Midbrain (tissue), 1 donor: ENCODE results near the gene GFRA1.
"Not testable (repeated sequence)": the region's sequence is repeated elsewhere in the genome, so short reads cannot be mapped to it uniquely, and the experiment has no call there.

Source experiments
- DNase-seq: peaks from one replicate; lab custom pipeline; 2025; lab: John Stamatoyannopoulos, UW

Gene GFRA1

DNA sequence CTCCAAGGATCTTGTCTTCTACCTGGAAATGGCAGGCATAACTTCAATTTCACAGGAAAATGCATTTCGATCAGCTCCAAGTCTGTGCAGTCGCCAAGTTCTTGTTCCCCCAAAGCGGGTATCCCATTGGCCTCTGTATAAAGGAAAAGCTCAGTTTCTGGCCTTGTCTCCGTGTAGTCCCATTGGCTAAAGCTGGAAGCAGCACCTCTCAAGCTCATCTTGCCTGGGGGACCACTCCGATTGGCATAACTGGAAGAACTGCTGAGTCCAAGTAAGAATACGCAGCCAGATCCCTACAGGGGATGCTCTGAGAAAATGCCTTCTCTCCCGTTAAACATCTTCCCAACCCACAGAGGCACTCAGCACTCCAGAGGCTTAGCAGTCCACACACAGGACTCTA, 205.2 kb downstream of the GFRA1 start:
- no peak for DNase-seq

- no peak for DNase-seq
These were observed 209.9 kb downstream of the GFRA1 start for GRCh38 chr10:116063107-116063506.

GRCh38 chr10:116060864-116061263, 212.1 kb downstream of the GFRA1 start:
- no peak for DNase-seq

GRCh38 chr10:116059320-116059719, 213.7 kb downstream of the GFRA1 start:
- no peak for DNase-seq

GRCh38 chr10:116056445-116057293, 216.3 kb downstream of the GFRA1 start:
- DNase-seq: no peak

DNA sequence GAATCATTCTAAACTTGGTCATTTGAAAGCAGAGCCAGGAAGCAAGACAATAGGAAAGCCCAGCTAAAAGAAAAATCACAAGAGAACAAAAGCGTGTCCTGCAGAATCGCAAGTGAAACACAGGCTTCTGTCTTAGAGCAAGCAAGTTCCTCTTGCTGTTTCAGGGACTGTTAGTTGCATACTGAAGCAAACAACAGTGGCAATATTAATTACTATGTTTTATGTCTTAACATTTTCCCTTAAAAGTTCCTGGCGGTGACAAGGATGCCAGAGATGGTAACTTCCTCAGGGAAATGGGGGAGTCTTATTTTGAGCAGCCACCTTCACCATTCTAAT, 217.1 kb downstream of the GFRA1 start:
- DNase-seq: no peak

- no peak for DNase-seq
These were observed 217.6 kb downstream of the GFRA1 start for GRCh38 chr10:116055252-116055916.

DNA sequence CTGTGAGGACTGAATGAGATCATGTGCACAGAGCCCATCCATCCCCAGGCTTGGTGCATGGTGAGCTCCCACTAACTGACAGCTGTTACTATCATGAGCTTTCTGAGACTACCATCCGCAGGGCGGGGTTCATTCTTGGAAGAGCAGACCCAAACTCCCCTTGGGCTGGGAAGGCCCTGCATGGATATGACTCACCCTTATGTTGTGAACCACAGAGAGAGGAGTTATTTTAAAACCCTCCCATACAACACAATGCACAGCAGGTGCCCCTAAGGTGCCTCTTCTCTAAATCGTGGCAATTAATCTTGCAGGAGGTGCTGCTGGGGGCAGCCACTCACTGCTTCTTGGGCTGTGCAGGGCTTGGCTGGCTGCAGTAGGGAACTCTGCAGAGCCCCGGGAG, 219.1 kb downstream of the GFRA1 start:
- no peak for DNase-seq

GRCh38 chr10:116053009-116053730, 219.8 kb downstream of the GFRA1 start:
- not testable (repeated sequence) for DNase-seq

DNA sequence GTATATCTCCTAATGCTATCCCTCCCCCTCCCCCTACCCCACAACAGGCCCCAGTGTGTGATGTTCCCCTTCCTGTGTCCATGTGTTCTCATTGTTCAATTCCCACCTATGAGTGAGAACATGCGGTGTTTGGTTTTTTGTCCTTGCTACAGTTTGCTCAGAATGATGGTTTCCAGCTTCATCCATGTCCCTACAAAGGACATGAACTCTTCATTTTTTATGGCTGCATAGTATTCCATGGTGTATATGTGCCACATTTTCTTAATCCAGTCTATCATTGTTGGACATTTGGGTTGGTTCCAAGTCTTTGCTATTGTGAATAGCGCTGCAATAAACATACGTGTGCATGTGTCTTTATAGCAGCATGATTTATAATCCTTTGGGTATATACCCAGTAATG, 220.5 kb downstream of the GFRA1 start:
- not testable (repeated sequence) for DNase-seq

- no peak for DNase-seq
These were observed 223.1 kb downstream of the GFRA1 start for GRCh38 chr10:116049974-116050304.

DNA sequence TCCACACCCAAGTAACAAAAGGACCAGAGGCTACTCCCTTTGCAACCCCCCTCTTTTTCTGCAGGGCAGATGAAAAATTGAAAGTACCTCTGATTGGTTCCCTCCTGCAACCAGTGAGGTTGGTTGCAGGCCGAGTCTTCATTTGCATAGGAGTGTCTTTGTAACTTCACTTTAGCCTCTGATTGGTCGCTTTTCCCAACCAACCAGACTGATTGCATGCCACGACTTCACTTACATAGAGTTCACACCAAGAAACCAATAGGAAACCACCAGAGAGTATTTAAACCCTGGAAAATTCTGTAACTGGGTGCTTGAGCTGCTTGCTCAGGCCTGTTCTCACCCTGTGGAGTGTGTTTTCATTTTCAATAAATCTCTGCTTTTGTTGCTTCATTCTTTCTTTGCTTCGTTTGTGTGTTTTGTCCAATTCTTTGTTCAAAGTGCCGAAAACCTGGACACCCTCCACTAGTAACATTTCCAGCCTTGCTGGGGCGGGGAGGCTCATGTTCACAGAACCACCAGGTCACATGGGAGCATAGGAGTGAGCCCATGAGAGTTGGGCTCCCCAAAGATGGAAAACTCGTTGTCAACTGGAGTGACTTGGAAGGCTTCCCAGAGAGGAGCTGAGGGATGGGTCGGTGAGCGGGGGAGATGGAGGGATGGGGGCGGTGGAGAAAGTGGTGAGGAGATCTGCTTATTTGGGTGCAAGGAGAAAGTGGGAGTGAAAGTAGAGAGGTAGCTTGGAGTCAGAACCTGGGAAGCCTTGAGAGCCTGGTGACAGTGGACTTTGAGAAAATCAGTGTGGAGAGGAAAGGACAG, 223.6 kb downstream of the GFRA1 start:
- DNase-seq: no peak

DNA sequence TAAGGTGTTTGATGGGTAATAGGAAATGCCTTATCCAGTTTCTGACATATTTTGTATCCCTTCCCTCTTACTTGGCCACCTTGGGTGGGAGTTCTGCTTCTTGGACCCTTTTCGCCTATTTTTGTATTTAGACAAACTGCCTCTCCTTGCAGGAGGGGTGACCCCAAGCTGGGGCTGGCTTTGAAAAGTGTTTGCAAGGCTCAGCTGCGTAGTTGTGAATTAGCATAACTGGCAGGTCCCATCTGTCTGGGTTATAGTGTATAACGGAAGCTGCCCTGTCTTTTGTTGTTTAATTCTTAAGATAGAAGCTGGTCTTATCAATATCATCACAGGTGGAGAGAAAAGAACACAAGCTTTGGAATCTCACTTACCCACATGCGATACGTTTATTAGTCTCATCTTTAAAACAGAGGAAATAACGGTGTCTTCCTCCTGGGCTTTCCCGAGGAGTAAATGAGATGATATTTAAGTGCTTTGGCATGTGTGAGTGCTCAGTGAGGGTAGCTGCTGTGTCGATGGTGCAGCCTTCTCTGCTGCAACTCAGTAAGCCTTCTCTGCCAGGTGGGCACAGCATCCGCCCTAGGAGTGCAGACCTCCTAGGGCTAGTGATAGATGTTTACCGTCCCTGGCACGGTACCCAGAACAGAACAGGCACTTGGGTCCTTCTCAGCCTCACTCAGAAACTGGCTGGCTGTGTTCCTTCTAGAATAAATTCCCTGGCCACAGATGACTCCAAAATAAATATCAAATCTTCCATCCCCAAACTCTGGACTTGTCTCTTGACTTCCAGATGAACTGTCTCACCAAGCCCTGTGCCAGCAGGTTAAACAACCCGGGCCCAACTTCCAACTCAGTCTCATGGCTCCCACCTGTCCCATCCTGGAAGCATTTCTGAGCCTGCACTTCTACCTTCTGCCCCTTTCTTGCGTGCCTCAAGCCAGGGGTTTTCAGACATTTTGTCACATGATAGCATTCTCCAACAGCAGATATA, 227.3 kb downstream of the GFRA1 start:
- no peak for DNase-seq

DNA sequence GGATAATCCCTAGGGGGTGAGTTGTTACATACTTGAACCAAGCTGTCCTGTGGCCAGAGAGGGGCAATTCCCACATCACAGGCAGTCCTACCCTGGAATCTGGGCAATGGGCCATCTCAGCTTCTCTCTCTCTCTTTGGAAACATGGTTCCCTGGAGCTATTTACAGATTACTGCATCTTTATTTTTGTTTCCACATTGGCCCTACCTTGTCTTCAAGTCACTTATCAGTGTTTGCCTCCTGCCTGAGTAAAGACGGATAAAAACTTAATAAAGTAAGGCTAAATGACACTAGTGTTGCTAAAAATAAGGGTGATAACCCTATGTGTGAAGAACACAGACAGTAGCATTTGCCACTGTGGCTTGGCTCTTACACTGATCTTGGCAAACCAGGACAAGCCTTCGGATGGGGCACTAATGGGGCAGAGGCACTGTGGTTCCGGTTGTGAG, 228.2 kb downstream of the GFRA1 start:
- DNase-seq: no peak

GRCh38 chr10:116043861-116044260, 229.1 kb downstream of the GFRA1 start:
- DNase-seq: no peak

DNA sequence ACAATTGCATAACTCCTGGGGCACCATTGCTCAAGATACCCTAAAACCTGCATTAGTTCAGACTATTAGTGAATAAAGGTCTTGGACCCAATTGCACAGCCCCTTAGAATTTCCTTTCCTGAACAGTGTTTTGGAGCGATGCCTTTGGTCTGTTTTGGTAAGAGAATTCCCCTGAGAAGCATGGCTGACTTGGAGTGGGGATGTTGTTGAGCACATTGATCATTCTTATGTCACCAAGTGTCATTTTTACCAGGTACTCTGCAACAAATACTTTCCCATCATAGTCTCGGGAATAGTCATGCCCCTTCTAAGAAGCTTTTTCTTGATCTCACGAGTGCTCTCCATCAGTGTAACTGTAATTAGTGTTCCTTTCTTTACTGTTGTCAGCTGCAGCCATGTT, 229.7 kb downstream of the GFRA1 start:
- no peak for DNase-seq

DNA sequence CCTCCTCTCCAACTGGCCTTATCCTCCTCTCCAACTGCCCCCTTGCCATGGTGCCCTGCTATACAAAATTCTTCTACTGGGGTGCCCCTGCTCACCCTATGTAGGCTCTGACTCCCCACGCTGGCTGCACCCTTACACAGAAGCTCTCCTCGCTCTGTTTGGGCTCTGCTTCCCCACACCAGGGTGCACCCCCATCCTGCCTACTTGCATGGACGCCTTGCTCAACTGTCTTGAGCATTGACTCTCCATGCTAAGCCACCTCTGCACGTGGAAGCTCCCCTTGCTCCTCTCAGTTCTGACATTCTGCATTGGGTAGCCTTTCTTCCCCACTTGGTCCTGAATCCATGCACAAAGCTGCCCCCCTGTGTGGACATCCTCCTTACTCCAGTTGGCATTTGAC, 231.1 kb downstream of the GFRA1 start:
- DNase-seq: no peak

DNA sequence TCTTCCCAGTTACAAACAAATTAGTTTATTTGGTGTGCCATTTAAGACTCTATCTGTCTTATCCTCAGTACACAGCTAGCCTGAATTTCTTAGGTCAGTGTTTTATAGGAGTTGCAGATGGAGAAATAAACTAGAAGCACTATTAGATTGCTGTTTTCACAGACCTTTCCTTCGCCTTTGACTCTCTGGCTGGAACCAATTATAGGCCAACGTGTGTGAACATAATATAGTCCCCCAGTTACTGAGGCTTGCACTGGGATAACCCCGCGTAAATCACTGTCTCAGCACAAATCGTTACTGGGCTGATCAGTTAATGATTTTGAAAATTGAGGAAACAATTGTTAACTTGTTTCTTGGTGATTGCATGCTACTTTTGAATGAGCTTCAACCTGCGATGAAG, 233.4 kb downstream of the GFRA1 start:
- no peak for DNase-seq

DNA sequence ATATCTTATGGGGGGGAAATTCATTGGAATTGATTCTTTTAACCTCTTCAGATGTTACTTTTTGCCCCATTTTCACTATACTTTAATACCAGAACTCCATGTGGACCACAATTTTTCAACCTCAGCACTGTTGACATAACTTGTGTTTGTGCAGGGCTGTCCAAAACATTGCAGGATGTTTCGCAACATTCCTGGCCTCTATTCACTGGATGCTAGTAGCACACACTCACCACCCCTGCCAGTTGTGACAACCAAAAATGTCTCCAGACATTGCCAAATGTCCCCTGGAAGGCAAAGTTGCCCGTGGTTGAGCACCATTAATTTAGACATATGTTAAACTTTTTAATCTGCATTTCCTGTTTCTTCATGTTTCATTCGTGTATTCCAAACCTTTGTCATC, 234.7 kb downstream of the GFRA1 start:
- DNase-seq: no peak

DNA sequence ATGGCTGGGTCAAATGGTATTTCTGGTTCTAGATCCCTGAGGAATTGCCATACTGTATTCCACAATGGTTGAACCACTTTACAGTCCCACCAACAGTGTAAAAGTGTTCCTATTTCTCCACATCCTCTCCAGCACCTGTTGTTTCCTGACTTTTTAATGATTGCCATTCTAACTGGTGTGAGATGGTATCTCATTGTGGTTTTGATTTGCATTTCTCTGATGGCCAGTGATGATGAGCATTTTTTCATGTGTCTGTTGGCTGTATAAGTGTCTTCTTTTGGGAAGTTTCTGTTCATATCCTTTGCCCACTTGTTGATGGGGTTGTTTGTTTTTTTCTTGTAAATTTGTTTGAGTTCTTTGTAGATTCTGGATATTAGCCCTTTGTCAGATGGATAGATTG, 237.6 kb downstream of the GFRA1 start:
- DNase-seq: not testable (repeated sequence)

DNA sequence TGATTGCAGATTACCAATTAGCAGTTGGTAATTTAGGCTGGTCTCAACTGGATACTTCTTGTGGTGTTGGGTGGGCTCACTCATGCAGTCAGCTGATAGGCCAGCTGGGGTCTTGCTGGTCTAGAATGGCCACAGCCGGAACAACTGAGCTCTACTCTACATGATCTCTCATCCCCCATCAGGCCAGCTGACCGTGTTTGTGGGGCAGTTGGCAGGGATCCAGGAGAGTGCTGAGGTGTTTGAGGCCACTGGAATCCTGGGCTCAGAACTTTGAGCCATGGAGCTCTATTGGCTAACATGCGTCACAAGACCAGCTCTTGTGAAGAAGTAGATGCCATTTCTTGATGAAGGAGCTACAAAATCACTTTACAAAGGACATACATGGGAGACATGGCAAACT, 242.4 kb downstream of the GFRA1 start:
- no peak for DNase-seq
